NB4 (cell line): ENCODE results near the gene MAP2K7.
A peak's percentile ranks its signal among the peaks of the same experiment; 100 is the strongest.

Source experiments
- DNase-seq: peaks from one replicate; pipeline ENCODE4 v3.0.0; 2010; ENCODE audit warnings: low read depth
- H3K4me3 ChIP-seq: one replicate; pipeline ENCODE4 v1.5.1; 2011; ENCODE audit warnings: mild to moderate bottlenecking, low read depth, low read length, moderate library complexity
- MYC ChIP-seq: IDR thresholded peaks from 2 replicates; pipeline ENCODE4 v1.6.1; 2011; ENCODE audit warnings: low read depth, low read length
- POLR2A ChIP-seq: IDR thresholded peaks from 2 replicates; pipeline ENCODE4 v1.6.1; 2011; ENCODE audit warnings: mild to moderate bottlenecking; ENCODE audit not compliant: insufficient read length; ENCODE audit errors: extremely low read depth
- TF ChIP-seq, protein P1 (sequence below): IDR thresholded peaks from 2 replicates; pipeline ENCODE4 v1.6.1; 2011; ENCODE audit warnings: low read depth, low read length
- TF ChIP-seq, protein P2 (sequence below): IDR thresholded peaks from one replicate; pipeline ENCODE4 v1.5.1; 2012; ENCODE audit warnings: low read depth, low read length

The MAP2K7 gene

DNA sequence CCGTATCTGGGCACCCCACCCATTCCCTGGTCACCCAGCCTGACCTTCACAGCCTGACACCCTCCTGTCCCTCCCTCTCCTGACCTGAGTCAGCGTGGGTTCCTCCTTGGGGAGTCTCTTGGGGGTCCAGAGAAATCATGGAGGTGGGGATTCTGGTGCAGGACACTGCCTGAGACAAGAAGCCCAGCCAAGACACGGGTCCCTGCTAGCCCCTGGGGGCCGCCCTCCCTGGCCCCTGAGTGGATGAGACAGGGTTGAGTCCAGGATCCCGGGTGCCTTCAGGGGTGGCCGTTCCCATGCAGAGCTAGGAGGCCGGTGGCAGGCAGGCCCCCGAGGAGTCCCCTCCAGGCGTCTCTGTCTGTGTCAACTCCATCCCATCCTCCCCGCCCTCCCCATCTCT is 1.6 kb downstream of the MAP2K7 start:
- TF ChIP-seq MYC: no peak
- TF ChIP-seq, protein P1, sequence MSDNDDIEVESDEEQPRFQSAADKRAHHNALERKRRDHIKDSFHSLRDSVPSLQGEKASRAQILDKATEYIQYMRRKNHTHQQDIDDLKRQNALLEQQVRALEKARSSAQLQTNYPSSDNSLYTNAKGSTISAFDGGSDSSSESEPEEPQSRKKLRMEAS: no peak
- DNase-seq: no peak
- peak overlapping the region; percentile 79 for H3K4me3 ChIP-seq

DNA sequence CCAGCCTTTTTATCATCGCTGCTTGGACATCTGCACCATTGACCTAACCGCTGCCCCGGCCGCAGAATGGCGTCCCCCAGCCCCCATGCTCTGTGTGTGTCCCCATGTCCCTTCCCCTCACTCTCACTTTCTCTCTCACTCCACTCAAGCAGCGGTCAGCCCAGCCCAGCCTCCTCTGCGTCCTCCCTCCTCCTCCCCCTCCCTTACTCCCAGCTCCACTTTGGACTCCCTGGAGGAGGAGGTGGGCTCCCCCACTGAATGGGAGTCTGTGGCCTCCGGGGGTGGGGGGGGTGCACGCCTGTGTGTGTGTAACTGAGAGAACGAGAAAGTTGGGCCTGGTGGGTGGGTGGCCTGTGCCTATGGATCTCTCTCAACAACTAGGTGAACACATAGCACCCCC is 2.2 kb downstream of the MAP2K7 start:
- DNase-seq: no peak
- TF ChIP-seq POLR2A (no peak), MYC (no peak)
- TF ChIP-seq, protein P1: no peak
- TF ChIP-seq, protein P2, sequence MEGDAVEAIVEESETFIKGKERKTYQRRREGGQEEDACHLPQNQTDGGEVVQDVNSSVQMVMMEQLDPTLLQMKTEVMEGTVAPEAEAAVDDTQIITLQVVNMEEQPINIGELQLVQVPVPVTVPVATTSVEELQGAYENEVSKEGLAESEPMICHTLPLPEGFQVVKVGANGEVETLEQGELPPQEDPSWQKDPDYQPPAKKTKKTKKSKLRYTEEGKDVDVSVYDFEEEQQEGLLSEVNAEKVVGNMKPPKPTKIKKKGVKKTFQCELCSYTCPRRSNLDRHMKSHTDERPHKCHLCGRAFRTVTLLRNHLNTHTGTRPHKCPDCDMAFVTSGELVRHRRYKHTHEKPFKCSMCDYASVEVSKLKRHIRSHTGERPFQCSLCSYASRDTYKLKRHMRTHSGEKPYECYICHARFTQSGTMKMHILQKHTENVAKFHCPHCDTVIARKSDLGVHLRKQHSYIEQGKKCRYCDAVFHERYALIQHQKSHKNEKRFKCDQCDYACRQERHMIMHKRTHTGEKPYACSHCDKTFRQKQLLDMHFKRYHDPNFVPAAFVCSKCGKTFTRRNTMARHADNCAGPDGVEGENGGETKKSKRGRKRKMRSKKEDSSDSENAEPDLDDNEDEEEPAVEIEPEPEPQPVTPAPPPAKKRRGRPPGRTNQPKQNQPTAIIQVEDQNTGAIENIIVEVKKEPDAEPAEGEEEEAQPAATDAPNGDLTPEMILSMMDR: no peak
- no peak overlapping the region for H3K4me3 ChIP-seq

DNA sequence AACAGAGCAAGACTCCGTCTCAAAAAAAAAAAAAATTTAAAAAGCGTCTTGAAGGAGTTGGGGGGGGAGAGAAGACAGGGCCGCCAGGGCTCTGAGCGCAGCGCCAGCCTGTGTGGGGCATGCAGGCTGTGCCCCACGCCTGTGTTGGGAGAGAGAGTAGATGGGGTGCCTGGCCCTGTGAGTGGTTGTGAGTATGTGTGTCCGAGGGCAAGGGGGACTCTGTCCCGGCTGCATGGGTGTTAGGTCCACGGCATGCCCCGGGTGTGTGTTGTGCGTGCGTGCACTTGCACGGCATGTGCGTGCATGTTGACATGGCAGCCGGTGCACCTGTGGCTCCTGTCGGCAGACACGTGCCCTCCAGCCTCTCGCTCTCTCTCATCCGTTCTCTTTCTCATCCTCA is 3.4 kb downstream of the MAP2K7 start:
- no peak overlapping the region for H3K4me3 ChIP-seq
- no peak for DNase-seq
- TF ChIP-seq, protein P2: no peak
- no peak for TF ChIP-seq MYC
- TF ChIP-seq, protein P1: no peak
- no peak for TF ChIP-seq POLR2A

DNA sequence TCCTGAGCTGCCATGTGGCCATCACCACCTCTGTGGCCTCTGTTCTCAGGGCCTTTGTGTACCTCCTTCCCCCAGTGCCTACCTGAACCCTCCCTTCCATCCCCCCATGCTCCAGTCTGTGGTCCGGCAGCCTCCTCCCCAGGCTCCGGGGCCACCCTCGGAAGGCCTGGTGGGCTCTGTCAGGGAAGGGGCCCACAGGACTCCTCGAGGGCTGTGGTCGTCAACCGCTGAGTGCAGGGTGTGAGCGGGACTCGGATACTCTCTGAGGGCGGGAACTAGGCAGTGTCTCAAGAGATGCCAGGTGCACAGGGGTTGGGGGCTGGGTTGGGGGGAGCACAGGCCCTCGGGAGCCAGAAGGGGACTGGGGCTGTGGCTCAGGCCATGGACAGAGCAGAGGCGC is 3.9 kb downstream of the MAP2K7 start:
- no peak for DNase-seq
- H3K4me3 ChIP-seq: no peak overlapping the region
- TF ChIP-seq MYC (no peak), POLR2A (no peak)
- TF ChIP-seq, protein P2: no peak

DNA sequence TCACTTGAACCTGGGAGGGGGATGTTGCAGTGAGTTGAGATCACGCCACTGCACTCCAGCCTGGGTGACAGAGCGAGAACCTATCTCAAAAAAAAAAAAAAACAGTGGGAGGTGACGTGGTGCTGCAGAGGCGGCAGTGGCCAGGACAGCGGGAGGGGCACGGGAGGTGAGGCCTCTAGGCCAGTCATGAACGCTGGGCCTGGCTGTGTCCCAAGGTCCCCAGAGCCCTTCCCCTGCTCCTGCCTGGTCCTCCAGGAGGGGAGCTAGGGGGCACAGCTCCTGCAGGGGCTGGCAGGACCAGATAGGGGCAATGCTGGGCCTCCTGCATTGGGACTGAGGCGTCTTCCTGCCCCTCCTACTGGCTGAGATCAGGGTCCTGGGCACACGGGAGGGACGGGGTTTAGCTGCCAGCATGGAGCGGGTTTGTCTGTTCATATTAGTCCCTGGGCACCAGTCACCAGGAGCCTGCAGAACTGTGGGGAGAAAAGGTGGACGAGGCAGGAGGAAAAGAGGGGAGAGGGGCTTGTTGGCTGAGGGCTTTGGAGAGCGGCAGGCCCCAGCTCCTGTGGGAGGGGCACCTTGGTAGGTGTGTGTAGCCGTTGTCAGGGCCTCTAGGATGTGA is 4.5 kb downstream of the MAP2K7 start:
- no peak for DNase-seq
- TF ChIP-seq POLR2A (no peak), MYC (no peak)
- TF ChIP-seq, protein P1: no peak
- TF ChIP-seq, protein P2: no peak
- H3K4me3 ChIP-seq: no peak overlapping the region

DNA sequence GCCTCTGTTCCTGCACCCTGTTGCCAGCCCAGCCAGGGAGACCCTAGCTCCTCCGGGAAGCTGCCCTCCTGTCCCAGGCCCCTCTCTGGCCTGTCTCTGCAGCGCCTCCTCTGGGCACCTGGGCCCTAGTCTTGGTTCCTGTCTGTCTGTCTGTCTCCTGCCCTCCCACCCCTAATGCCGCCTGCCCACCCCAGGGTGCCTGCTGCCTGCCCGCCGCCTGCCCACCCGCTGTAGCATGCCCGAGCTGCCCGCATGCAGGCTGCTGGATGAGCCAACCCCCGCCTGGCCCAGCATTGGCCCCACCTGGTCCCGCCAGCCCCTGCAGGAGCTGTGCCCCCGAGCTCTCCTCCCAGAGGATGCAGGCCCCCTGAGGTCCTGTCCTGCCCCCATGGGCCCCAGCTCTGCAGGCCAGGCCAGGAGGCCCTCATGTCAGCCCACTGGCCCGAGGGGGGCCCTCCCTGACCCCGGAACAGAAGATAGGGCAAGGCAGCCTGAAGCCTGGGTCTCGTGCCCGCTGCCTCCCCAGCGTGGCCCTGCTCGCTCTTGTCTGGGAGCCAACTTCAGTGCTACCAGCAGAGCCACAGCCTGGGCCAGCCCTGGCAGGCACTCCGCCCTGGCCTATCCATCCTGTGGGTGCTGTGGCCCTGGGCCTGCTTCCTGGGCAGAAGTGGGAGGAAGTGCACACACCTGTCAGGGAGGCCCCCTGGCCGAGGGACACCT is 5.2 kb downstream of the MAP2K7 start:
- H3K4me3 ChIP-seq: no peak overlapping the region
- TF ChIP-seq MYC (no peak), POLR2A (no peak)
- TF ChIP-seq, protein P2: no peak
- TF ChIP-seq, protein P1: no peak
- no peak for DNase-seq
